Measurements from ENCODE around the gene LDLRAD4.

The LDLRAD4 gene

GRCh38 chr18:13206301-13206700 is 12.3 kb upstream of the LDLRAD4 start:
- DNase-seq, result no peak

DNA sequence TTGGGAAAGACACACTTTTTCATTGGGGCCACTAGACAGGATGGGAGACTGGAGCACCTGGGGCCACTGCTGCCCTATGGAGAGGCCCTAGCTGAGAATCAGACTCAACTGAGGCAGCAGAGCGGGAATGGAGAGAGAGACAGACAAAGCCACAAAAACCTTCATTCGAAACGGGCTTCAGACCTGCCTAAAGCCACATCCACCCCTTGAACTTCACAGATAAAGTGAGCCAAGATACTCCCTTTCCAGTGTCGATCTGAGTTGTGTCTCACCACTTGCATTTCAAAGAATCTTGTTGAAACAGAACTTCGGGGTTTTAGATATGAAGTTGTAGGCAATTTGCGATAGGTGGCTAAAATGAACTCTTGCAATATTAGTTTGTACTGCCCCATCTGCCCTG is 11.3 kb upstream of the LDLRAD4 start:
- no peak for DNase-seq

GRCh38 chr18:13211534-13211933 is 7.0 kb upstream of the LDLRAD4 start:
- DNase-seq, result no peak

DNA sequence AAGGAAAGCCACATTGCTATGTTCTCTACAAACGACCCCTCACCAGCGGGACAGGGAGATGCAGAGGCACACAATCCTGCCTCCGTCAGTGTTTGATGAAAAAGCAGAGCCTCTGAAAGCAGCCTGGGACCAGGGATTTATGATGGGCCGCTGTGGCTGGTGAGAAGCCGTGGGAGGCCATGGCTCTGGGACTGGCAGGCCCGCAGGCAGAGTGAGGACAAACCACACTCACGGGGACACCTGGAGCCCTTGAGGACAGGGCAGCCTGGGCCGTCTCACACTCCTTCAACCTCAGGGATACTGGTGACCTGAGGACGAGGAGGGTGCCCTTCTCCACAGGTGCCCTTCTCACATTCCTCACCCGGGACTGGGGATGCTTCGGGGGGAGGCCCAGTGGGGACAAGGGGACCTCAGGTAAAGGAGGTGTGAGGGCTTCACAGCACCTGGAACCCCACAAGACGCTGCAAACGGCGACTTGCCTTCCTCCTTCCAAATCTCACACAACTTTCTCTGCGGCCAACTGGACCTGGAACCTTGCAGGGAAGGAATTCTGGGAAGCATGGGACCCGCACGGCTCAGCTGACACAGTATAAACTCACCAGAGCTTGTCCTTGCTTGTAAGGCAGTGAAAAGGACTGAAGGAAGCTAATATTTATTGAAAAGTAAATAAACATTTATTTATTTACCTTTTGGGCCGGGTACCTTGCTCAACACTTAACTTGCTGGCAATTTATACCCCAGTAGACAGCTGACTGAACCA is 5.3 kb upstream of the LDLRAD4 start:
- DNase-seq, result no peak

DNA sequence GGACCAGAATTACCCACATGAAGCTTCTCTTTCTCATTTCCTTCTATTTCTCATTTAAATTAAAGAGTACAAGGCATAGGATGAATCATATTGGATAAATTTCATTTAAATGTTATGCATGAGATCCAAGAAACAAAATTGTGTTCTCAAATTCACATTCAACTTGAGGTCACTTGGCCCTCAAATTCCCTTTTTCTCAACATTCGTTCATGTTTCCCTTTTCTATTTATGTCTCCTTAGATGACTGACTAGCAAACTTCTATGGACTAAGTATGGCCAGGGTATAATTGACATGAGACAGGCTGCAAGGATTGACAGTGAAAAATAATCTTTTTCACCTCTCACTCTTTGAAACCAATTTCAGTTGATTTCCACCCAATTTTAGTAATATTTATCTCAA is 4.0 kb upstream of the LDLRAD4 start:
- no peak for DNase-seq

GRCh38 chr18:13216092-13216582 is 2.4 kb upstream of the LDLRAD4 start:
- peak; percentile 28 for DNase-seq

GRCh38 chr18:13216711-13217465 is 1.7 kb upstream of the LDLRAD4 start:
- DNase-seq, result no peak

DNA sequence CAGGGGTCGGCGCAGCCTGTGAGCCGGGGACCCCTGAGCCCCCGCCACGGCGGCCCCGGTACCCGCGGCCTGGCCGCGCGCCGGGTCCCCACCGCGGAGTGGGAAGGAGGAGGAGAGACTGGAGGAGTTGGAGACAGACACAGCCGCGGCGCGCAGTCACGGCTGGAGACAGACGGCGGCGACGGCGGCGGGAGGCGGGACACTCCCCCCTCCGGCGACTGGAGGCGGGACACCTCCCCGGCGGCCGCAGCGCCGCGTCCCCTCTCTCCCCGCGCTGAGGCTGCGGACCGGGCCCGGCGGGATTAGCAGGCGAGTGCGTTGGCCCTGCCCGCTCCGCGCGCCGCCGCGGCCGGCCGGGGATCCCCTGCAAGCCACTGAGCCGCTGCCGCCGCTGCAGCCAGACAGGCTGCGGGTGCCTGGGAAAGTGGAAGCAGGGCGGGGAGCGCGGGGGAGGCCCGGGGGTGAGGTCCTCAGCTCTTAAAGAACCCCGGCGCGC is 1.0 kb upstream of the LDLRAD4 start:
- peak; percentile 64 for DNase-seq

GRCh38 chr18:13217971-13218367 is 591 bp upstream of the LDLRAD4 start:
- DNase-seq, result peak; percentile 38

GRCh38 chr18:13218997-13219396 is 437 bp downstream of the LDLRAD4 start:
- no peak for DNase-seq

- no peak for DNase-seq
Measured at GRCh38 chr18:13219593-13220159, 1.1 kb downstream of the LDLRAD4 start.

- no peak for DNase-seq
Measured at GRCh38 chr18:13220361-13220991, 1.9 kb downstream of the LDLRAD4 start.

- DNase-seq, result peak; percentile 26
Measured at GRCh38 chr18:13221869-13222855, 3.6 kb downstream of the LDLRAD4 start.

GRCh38 chr18:13222856-13223281 is 4.3 kb downstream of the LDLRAD4 start:
- DNase-seq, result peak; percentile 18

DNA sequence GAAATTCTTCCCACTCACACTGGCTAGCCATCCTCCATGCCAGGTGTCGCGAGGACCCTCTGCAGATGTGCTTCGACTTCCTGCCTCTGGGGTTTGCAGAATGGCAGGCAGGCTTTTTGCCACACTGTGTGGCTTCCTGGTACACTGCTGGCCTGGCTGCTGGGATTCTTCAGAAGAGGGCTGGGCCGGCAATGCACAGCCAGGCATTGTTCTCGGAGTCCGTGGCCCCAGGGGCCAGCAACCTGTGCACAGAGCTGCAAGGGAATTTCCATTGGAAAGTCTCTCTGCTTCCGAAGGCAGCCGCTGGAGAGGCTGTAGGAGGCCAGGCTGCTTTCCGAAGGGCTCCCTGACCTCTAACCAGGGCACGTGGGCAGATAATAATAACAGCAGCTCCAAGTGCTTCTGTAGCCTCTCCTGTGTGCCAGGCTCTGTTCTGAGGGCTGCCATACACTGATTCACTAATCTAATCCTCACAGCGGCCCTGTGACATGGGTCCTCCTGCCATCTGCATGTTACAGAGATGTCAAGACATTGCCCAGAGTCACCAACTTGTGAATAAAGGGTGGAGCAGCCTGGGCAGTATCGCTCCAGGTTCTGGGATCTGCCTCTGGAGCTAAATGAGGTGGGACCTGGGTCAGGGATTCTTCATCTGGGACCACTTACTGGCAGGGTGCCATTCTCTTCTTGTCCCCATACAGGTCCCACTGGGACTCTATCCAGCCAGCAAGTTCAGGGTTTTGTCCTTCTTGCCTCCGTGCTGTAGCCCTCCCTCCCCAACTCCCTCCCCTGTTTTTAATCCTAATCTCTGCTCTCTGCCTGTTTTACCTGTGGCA is 5.0 kb downstream of the LDLRAD4 start:
- no peak for DNase-seq

DNA sequence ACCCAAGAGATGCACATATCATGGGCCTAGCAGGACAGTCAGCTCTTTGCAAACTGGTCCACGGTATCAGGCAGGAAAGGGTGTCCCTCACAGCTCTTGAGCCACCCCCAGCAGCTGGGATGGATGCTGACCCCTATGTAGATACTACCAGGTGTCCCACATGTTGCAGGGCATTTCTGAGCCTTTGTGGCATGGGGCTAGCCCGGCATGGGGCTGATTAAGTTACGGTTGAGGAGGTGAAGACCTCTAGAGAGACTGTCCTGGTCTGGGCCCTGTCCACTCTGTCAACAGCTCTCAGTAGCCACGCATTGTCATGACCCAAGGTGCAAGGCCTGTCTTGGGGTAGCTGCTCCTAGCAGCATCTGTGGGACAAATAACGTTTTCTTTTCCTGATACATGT is 6.7 kb downstream of the LDLRAD4 start:
- no peak for DNase-seq

DNA sequence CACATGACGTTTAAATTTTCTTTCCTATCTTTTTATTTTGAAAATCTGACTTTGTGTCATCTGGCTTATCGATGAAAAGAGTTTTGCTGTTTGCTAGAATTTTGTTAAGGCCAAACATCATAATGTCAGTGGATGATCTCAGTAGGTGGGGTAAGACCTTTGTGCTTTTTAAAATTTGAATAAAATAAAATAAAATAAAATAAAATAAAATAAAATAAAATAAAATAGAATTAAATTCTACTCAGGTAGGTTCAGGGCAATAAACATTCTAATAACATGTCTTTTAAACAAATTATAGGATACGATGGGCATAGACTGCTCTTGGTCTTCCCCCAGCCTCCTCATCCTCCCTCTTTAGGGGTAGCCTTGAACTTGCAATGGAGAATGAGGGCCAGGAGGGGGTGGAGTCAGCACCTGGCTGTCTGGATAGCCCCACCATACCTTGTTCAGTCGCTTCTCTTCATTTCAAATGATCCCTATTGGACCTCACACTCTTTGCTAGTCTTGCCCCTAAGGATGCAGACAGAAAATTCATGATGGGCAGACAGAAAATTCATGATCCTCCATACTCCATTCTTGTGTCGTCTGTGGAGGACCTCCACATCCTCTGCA is 8.1 kb downstream of the LDLRAD4 start:
- no peak for DNase-seq

- no peak for DNase-seq
Measured at GRCh38 chr18:13227910-13228309, 9.3 kb downstream of the LDLRAD4 start.

DNA sequence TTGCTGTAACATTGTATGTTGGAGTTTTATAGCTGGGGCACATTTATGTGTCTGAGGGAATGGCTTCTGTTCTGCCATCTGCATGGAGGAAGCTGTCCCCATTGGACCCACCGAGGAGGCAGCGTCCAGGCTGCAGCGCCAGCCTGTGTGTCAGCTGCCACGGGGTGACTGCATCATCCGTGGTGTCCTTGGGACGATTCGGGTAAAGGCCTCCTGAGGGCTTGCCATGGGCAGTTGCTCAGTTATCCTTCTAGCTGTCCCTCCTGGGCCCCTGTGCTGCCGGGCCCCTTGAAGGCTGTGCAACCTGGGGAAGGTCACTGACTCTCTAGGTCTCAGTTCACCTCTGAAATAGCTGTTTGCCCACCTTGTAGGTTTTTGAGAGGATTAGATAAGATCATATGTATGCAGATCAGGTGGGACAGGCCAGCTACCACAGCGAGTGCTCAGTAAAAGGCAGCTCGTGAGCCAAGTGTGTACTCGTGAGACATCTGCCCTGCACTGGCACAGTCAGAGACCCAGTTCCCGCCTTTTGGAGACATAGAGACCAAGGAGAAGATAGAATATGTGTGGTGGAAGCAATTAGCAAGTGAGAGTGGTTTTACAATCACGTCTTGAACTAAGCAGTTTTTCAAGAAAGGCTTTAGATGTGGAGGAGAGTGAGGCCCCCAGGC is 10.6 kb downstream of the LDLRAD4 start:
- DNase-seq, result no peak

- DNase-seq, result no peak
Measured at GRCh38 chr18:13231151-13231550, 12.6 kb downstream of the LDLRAD4 start.
